Neural progenitor cell (in vitro differentiated cells): ENCODE measurements around the gene FRMPD2. TPM values are rescaled to one million over a fixed set of nuclear protein-coding genes. Genes with fewer than 3 reads are reported as not detected.

Experiments used
- DNase-seq: peaks from one replicate; pipeline ENCODE4 v3.0.0-alpha.2; 2016; ENCODE audit warnings: low spot score
- H2AFZ ChIP-seq: fragments of 200-600 bp; sonication (generic); replicated peaks from 2 replicates; pipeline ENCODE4 v1.6.1; 2016; ENCODE audit warnings: antibody characterized with exemption
- H3F3A ChIP-seq: fragments of 200-600 bp; sonication (generic); 2 replicates; pipeline ENCODE4 v1.6.1; 2016; ENCODE audit warnings: antibody characterized with exemption, low read depth
- H3K27ac ChIP-seq: fragments of 200-600 bp; sonication (generic); 2 replicates; pipeline ENCODE4 v1.5.1; 2016; ENCODE audit warnings: mild to moderate bottlenecking
- H3K27me3 ChIP-seq: fragments of 200-600 bp; sonication (generic); 2 replicates; pipeline ENCODE4 v1.6.1; 2016; ENCODE audit warnings: mild to moderate bottlenecking, moderate library complexity
- H3K36me3 ChIP-seq: fragments of 200-600 bp; sonication (generic); 2 replicates; pipeline ENCODE4 v1.5.1; 2016
- H3K4me1 ChIP-seq: fragments of 200-600 bp; sonication (generic); 2 replicates; pipeline ENCODE4 v1.6.1; 2016; ENCODE audit warnings: mixed run types
- H3K4me2 ChIP-seq: fragments of 200-600 bp; sonication (generic); 2 replicates; pipeline ENCODE4 v1.6.1; 2016
- H3K4me3 ChIP-seq: fragments of 200-600 bp; sonication (generic); 2 replicates; pipeline ENCODE4 v1.5.1; 2016
- H3K79me2 ChIP-seq: fragments of 200-600 bp; sonication (generic); 2 replicates; pipeline ENCODE4 v1.6.1; 2016; ENCODE audit warnings: low read depth
- H3K9ac ChIP-seq: fragments of 200-600 bp; sonication (generic); 2 replicates; pipeline ENCODE4 v1.6.1; 2016
- H3K9me3 ChIP-seq: fragments of 200-600 bp; sonication (generic); 2 replicates; pipeline ENCODE4 v1.5.1; 2016; ENCODE audit warnings: low read depth
- H4K20me1 ChIP-seq: fragments of 200-600 bp; sonication (generic); 2 replicates; pipeline ENCODE4 v1.6.1; 2016; ENCODE audit warnings: low read depth
- H3K27ac Mint-ChIP-seq: 3 replicates; pipeline ENCODE4 v1.8.0; 2021; ENCODE audit warnings: mixed read lengths
- H3K27me3 Mint-ChIP-seq: 2 replicates; pipeline ENCODE4 v1.8.0; 2022; ENCODE audit warnings: low read depth, mild to moderate bottlenecking, inconsistent platforms, moderate library complexity, mixed read lengths; ENCODE audit not compliant: insufficient read depth
- H3K36me3 Mint-ChIP-seq: 3 replicates; pipeline ENCODE4 v1.8.0; 2021; ENCODE audit warnings: mixed read lengths
- H3K4me1 Mint-ChIP-seq: 3 replicates; pipeline ENCODE4 v1.8.0; 2021; ENCODE audit warnings: mixed read lengths
- H3K4me3 Mint-ChIP-seq: 3 replicates; pipeline ENCODE4 v1.8.0; 2021; ENCODE audit warnings: mild to moderate bottlenecking, moderate library complexity, mixed read lengths
- H3K9me3 Mint-ChIP-seq: 3 replicates; pipeline ENCODE4 v1.8.0; 2020; ENCODE audit warnings: mixed read lengths
- EZH2 ChIP-seq: fragments of 200-600 bp; sonication (generic); IDR thresholded peaks from 2 replicates; pipeline ENCODE4 v1.6.1; 2017; ENCODE audit warnings: antibody characterized with exemption, mild to moderate bottlenecking, moderate library complexity
- EZH2phosphoT487 ChIP-seq: fragments of 200-600 bp; sonication (generic); IDR thresholded peaks from 2 replicates; pipeline ENCODE4 v1.6.1; 2017; ENCODE audit warnings: antibody characterized with exemption
- total RNA-seq: library from RNA; depleted of rRNA; stranded (reverse); fragments of >200 nt; gene quantifications from 2 replicates; pipeline ENCODE4 v1.2.3, GENCODE V29; 2015; ENCODE audit warnings: low replicate concordance
- TF ChIP-seq, protein P1 (sequence below): fragments of 200-600 bp; sonication (generic); IDR thresholded peaks from 2 replicates; pipeline ENCODE4 v1.5.1; 2017; ENCODE audit warnings: antibody characterized with exemption, mild to moderate bottlenecking

Gene FRMPD2
- total RNA-seq, 1 donor from 2014 or later = not detected

DNA sequence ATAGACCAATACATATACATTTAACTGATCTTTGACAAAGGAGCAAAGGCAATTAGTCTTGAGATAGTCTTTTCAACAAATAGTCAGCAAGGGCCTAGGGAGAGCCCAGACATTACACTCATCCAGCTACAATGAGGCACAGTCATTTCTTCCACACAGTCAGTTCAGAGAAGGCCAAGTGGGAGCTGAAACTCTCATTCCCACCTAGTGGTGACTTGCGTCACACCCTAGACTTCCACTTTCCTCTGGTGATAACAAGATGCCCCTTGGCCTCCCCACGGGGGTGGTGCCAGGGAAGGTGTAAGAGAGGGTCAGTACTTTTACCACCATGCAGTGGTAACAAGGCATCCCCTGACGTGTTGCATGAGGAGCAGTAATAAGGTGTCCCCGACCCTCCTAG is 8.0 kb downstream of the FRMPD2 start:
- H2AFZ ChIP-seq = no peak overlapping the region
- Mint-ChIP-seq H3K27ac (no peak overlapping the region), H3K36me3 (no peaks in the 10 kb centered on the region), H3K27me3 (no peaks in the 10 kb centered on the region), H3K9me3 (peaks cover 2% of the 10 kb centered on the region), H3K4me1 (no peaks in the 10 kb centered on the region), H3K4me3 (no peak overlapping the region)
- H3K4me1 ChIP-seq = no peaks in the 10 kb centered on the region
- no peak overlapping the region for H3K9ac ChIP-seq
- no peaks in the 10 kb centered on the region for H3K9me3 ChIP-seq
- no peak overlapping the region for H3K4me3 ChIP-seq
- no peaks in the 10 kb centered on the region for H3K79me2 ChIP-seq
- no peaks in the 10 kb centered on the region for H3K27me3 ChIP-seq
- no peaks in the 10 kb centered on the region for H4K20me1 ChIP-seq
- H3F3A ChIP-seq = no peaks in the 10 kb centered on the region
- no peak for DNase-seq
- H3K27ac ChIP-seq = no peak overlapping the region
- no peak overlapping the region for H3K4me2 ChIP-seq
- TF ChIP-seq EZH2phosphoT487 (no peak), EZH2 (no peak)
- TF ChIP-seq, protein P1, sequence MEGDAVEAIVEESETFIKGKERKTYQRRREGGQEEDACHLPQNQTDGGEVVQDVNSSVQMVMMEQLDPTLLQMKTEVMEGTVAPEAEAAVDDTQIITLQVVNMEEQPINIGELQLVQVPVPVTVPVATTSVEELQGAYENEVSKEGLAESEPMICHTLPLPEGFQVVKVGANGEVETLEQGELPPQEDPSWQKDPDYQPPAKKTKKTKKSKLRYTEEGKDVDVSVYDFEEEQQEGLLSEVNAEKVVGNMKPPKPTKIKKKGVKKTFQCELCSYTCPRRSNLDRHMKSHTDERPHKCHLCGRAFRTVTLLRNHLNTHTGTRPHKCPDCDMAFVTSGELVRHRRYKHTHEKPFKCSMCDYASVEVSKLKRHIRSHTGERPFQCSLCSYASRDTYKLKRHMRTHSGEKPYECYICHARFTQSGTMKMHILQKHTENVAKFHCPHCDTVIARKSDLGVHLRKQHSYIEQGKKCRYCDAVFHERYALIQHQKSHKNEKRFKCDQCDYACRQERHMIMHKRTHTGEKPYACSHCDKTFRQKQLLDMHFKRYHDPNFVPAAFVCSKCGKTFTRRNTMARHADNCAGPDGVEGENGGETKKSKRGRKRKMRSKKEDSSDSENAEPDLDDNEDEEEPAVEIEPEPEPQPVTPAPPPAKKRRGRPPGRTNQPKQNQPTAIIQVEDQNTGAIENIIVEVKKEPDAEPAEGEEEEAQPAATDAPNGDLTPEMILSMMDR = no peak
- no peaks in the 10 kb centered on the region for H3K36me3 ChIP-seq

DNA sequence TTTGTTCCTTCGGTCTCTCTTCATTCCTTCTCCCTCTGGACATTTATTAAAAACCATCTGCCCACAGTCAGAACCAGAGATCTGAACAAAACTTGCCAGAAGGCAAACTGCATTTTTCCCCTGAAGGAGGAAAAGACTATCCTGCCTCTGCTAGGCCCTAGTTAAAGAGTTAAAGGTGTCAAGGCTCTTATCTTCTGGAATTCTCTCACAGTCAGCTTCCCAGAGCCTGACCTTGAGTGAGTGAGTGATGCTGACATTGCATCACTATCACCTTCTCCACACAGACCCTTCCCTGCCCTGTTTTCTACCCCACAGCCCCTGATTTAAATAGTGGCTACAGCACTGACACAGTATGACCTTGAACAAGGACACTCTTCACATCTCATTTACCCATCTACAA is 16.4 kb downstream of the FRMPD2 start:
- no peaks in the 10 kb centered on the region for H3K27me3 Mint-ChIP-seq
- no peak for DNase-seq
- no peak overlapping the region for H2AFZ ChIP-seq

DNA sequence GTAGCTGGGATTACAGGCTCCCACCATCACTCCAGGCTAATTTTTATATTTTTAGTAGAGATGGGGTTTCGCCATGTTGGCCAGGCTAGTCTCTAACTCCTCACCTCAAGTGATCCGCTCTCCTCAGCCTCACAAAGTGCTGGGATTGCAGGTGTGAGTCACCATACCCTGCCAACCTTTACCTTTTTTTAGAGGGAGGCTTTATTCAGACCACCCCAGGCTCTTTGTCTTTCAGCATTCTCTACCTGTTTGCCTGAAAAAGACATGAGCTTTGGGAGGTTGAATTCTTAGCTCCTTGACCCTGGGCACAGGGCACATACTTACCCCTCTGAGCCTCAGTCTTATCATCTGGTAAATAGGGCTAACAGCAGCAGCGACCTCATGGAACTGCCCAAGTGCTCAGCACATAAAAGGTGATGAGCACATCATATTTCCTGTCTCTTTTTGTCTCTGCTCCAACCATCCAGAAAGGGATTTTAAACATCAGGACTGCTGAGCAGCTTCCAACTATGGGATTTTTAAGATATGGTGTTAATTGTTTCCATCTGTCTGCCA is 17.0 kb downstream of the FRMPD2 start:
- Histone ChIP-seq H3F3A (no peaks in the 10 kb centered on the region), H3K9me3 (no peaks in the 10 kb centered on the region), H3K4me1 (peaks cover 2% of the 10 kb centered on the region), H3K9ac (no peak overlapping the region), H2AFZ (no peak overlapping the region), H4K20me1 (no peaks in the 10 kb centered on the region), H3K4me3 (no peak overlapping the region), H3K36me3 (no peaks in the 10 kb centered on the region), H3K27ac (no peak overlapping the region), H3K79me2 (no peaks in the 10 kb centered on the region), H3K4me2 (no peak overlapping the region), H3K27me3 (no peaks in the 10 kb centered on the region)
- Mint-ChIP-seq H3K4me1 (no peaks in the 10 kb centered on the region), H3K27me3 (no peaks in the 10 kb centered on the region), H3K36me3 (no peaks in the 10 kb centered on the region), H3K27ac (no peak overlapping the region), H3K4me3 (no peak overlapping the region), H3K9me3 (no peaks in the 10 kb centered on the region)
- TF ChIP-seq EZH2 (no peak), EZH2phosphoT487 (no peak)
- TF ChIP-seq, protein P1 = no peak
- no peak for DNase-seq

More for the DNA sequence above, 16.4 kb downstream of the FRMPD2 start:
- TF ChIP-seq EZH2phosphoT487 = no peak
- TF ChIP-seq, protein P1 = no peak
- no peak for TF ChIP-seq EZH2
- Histone ChIP-seq H3K4me1 (no peaks in the 10 kb centered on the region), H3K79me2 (no peaks in the 10 kb centered on the region), H3F3A (no peaks in the 10 kb centered on the region), H3K9ac (no peak overlapping the region), H3K27me3 (no peaks in the 10 kb centered on the region), H3K9me3 (no peaks in the 10 kb centered on the region), H3K4me3 (no peak overlapping the region), H3K27ac (no peak overlapping the region), H3K36me3 (no peaks in the 10 kb centered on the region), H3K4me2 (no peak overlapping the region), H4K20me1 (no peaks in the 10 kb centered on the region)
- Mint-ChIP-seq H3K9me3 (no peaks in the 10 kb centered on the region), H3K4me3 (no peak overlapping the region), H3K27ac (no peak overlapping the region), H3K4me1 (no peaks in the 10 kb centered on the region), H3K36me3 (no peaks in the 10 kb centered on the region)
